Activated CD4-positive, alpha-beta T cell treated with anti-CD3 and anti-CD28 coated beads for 24 hours (primary cell): ENCODE results near the gene JARID2.

Experiments used
- DNase-seq, 2 donors: peaks; one replicate each; pipeline ENCODE4 v3.0.0-alpha.2; 2020; ENCODE audit warnings: low read depth in 2 of 2

JARID2 gene

GRCh38 chr6:15504581-15505350, 258.9 kb downstream of the JARID2 start:
- DNase-seq: no peak

GRCh38 chr6:15505463-15505918, 259.6 kb downstream of the JARID2 start:
- DNase-seq: no peak

- no peak for DNase-seq
Measured at GRCh38 chr6:15506066-15506465, 260.2 kb downstream of the JARID2 start.

GRCh38 chr6:15507221-15507620, 261.4 kb downstream of the JARID2 start:
- DNase-seq: no peak

- DNase-seq: no peak
Measured at GRCh38 chr6:15507746-15508145, 261.9 kb downstream of the JARID2 start.

GRCh38 chr6:15508441-15508871, 262.6 kb downstream of the JARID2 start:
- DNase-seq: no peak

- no peak for DNase-seq
Measured at GRCh38 chr6:15508931-15509330, 263.1 kb downstream of the JARID2 start.

GRCh38 chr6:15509335-15509933, 263.6 kb downstream of the JARID2 start:
- no peak for DNase-seq

- DNase-seq: no peak
Measured at GRCh38 chr6:15510121-15510520, 264.3 kb downstream of the JARID2 start.

GRCh38 chr6:15510536-15511247, 264.8 kb downstream of the JARID2 start:
- DNase-seq: no peak

GRCh38 chr6:15511248-15512125, 265.6 kb downstream of the JARID2 start:
- DNase-seq: no peak

GRCh38 chr6:15512126-15512525, 266.3 kb downstream of the JARID2 start:
- DNase-seq: no peak

GRCh38 chr6:15512721-15513120, 266.9 kb downstream of the JARID2 start:
- no peak for DNase-seq

- no peak for DNase-seq
Measured at GRCh38 chr6:15513131-15513771, 267.4 kb downstream of the JARID2 start.

GRCh38 chr6:15513801-15514711, 268.2 kb downstream of the JARID2 start:
- DNase-seq: no peak

- DNase-seq: no peak
Measured at GRCh38 chr6:15515226-15515625, 269.4 kb downstream of the JARID2 start.

GRCh38 chr6:15515660-15516375, 269.9 kb downstream of the JARID2 start:
- DNase-seq: no peak

GRCh38 chr6:15516378-15516777, 270.5 kb downstream of the JARID2 start:
- no peak for DNase-seq

GRCh38 chr6:15516923-15517560, 271.2 kb downstream of the JARID2 start:
- no peak for DNase-seq
